HAP-1 (cell line): ENCODE data around the gene SECISBP2.
"Not testable (repeated sequence)": the region's sequence is repeated elsewhere in the genome, so short reads cannot be mapped to it uniquely, and the experiment has no call there.

Experiments used
- DNase-seq, 2 experiments: peaks; one replicate each; pipeline ENCODE4 v3.0.0-alpha.2; 2016 to 2020; ENCODE audit warnings: low spot score in 2 of 2
- H3K27me3 ChIP-seq: fragments of 250-450 bp; sonication (Bioruptor Pico); 2 replicates; pipeline ENCODE4 v1.5.1; 2020; ENCODE audit warnings: low read depth, mild to moderate bottlenecking, moderate library complexity
- H3K36me3 ChIP-seq: fragments of 250-450 bp; sonication (Bioruptor Pico); replicated peaks from 2 replicates; pipeline ENCODE4 v1.5.1; 2020; ENCODE audit warnings: mild to moderate bottlenecking
- H3K4me1 ChIP-seq: fragments of 250-450 bp; sonication (Bioruptor Pico); 2 replicates; pipeline ENCODE4 v1.5.1; 2020; ENCODE audit warnings: mild to moderate bottlenecking
- H3K4me3 ChIP-seq: fragments of 250-450 bp; sonication (Bioruptor Pico); 2 replicates; pipeline ENCODE4 v1.5.1; 2020; ENCODE audit warnings: mild to moderate bottlenecking, moderate library complexity
- H3K9me3 ChIP-seq: fragments of 250-450 bp; sonication (Bioruptor Pico); 2 replicates; pipeline ENCODE4 v1.5.1; 2020; ENCODE audit warnings: mild to moderate bottlenecking, moderate library complexity
- in situ Hi-C: fragments of 300-500 bp; cut with MboI; formaldehyde crosslinking; loops from 3 replicates; pipeline ENCODE4 v1.14.3; 2020; ENCODE audit warnings: low sequenced_read_pairs, inconsistent platforms, mixed read lengths

Gene SECISBP2

GRCh38 chr9:89315482-89315881 is 2.8 kb upstream of the SECISBP2 start:
- no peak overlapping the region for H3K4me3 ChIP-seq
- in situ Hi-C loops: loop anchor here (25.0 kb wide), 1 partner anchor 347 kb away; no protein-coding TSS in a partner anchor
- peaks cover 60% of the 10 kb centered on the region for H3K36me3 ChIP-seq
- peaks cover 41% of the 10 kb centered on the region for H3K4me1 ChIP-seq
- H3K9me3 ChIP-seq: no peaks in the 10 kb centered on the region
- H3K27me3 ChIP-seq: no peaks in the 10 kb centered on the region
- no peak for DNase-seq

DNA sequence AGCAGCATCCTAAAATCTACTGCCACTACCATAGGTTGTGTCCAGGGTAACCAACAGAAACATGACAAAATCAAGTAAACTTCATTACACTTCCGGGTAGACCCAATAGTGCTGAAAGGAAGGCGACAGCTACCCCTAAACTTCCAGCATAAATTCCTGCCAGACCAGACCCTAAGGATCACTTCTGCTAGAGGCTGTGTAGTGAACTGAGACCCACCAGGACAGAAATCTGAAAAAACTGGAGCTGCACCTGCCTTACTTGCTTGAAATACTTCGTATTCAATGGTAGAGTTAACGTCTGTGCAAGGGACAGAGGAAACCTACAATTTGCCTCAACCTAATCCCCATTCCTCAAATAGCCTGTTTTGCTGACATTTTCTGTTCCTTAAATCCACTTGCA is 1.0 kb upstream of the SECISBP2 start:
- Histone ChIP-seq H3K36me3 (peaks cover 60% of the 10 kb centered on the region), H3K4me1 (peaks cover 41% of the 10 kb centered on the region), H3K27me3 (no peaks in the 10 kb centered on the region), H3K9me3 (no peaks in the 10 kb centered on the region), H3K4me3 (no peak overlapping the region; the same call in 1 of the 2 replicates)
- in situ Hi-C loops: loop anchor here (25.0 kb wide), 1 partner anchor 345 kb away; no protein-coding TSS in a partner anchor
- DNase-seq: no peak

- Histone ChIP-seq H3K36me3 (peaks cover 42% of the 10 kb centered on the region), H3K4me3 (peak overlapping the region; percentile 68), H3K4me1 (peaks cover 34% of the 10 kb centered on the region), H3K27me3 (no peaks in the 10 kb centered on the region), H3K9me3 (no peaks in the 10 kb centered on the region)
- DNase-seq: no peak
- in situ Hi-C loops: loop anchor here (25.0 kb wide), 1 partner anchor 343 kb away; no protein-coding TSS in a partner anchor
These were observed 960 bp downstream of the SECISBP2 start for GRCh38 chr9:89319015-89319905.

GRCh38 chr9:89323390-89323789 is 5.1 kb downstream of the SECISBP2 start:
- no peaks in the 10 kb centered on the region for H3K27me3 ChIP-seq
- no peak for DNase-seq
- in situ Hi-C loops: loop anchor here (25.0 kb wide), 1 partner anchor 339 kb away; no protein-coding TSS in a partner anchor
- peaks cover 17% of the 10 kb centered on the region for H3K36me3 ChIP-seq
- peaks cover 5% of the 10 kb centered on the region for H3K4me1 ChIP-seq
- H3K4me3 ChIP-seq: no peak overlapping the region
- no peaks in the 10 kb centered on the region for H3K9me3 ChIP-seq

DNA sequence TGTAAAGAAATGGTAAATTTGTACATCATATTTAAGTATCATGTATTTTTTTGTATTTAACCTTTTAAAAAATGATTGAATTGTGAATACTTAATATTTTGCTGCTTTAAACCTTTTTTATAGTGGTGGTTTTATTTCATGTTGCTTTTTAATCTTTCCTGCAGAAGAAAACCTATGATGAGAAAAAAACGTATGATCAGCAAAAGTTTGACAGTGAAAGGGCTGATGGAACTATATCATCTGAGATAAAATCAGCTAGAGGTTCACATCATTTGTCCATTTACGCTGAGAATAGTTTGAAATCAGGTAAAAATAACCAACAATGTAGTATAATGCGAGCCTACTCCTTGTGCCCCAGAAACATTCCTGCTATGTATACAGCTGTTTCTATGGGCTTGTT is 7.4 kb downstream of the SECISBP2 start:
- Histone ChIP-seq H3K9me3 (no peaks in the 10 kb centered on the region), H3K36me3 (peaks cover 40% of the 10 kb centered on the region), H3K4me3 (no peak overlapping the region), H3K4me1 (no peaks in the 10 kb centered on the region), H3K27me3 (no peaks in the 10 kb centered on the region)
- DNase-seq: no peak
- in situ Hi-C loops: no loop called here

- Histone ChIP-seq H3K36me3 (peaks cover 55% of the 10 kb centered on the region), H3K4me3 (no peak overlapping the region), H3K9me3 (no peaks in the 10 kb centered on the region), H3K4me1 (no peaks in the 10 kb centered on the region), H3K27me3 (no peaks in the 10 kb centered on the region)
- in situ Hi-C loops: no loop called here
- DNase-seq: no peak
These were observed 9.8 kb downstream of the SECISBP2 start for GRCh38 chr9:89328064-89328463.

DNA sequence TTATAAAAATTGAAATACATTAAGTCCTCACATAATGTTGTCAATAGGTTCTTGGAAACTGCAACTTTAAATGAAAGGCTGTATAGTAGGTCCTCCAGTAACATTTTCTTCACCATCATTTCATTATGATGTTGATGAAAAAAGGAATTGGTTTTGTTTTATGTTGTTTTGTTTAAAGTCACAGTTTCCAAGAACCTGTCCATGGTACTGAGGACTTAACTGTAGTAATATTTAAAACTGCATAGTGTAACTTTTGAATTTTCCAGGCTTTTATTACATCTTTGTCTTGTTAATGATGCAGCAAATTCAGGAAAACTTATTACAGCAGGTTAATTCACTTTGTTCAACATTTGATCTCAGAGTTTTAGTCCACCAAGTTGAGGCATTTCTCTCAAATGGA is 11.6 kb downstream of the SECISBP2 start:
- Histone ChIP-seq H3K27me3 (no peaks in the 10 kb centered on the region), H3K36me3 (peaks cover 67% of the 10 kb centered on the region), H3K4me1 (no peaks in the 10 kb centered on the region), H3K9me3 (no peaks in the 10 kb centered on the region), H3K4me3 (no peak overlapping the region)
- DNase-seq: no peak
- in situ Hi-C loops: no loop called here

- no peaks in the 10 kb centered on the region for H3K27me3 ChIP-seq
- in situ Hi-C loops: no loop called here
- no peak overlapping the region for H3K4me3 ChIP-seq
- no peaks in the 10 kb centered on the region for H3K9me3 ChIP-seq
- H3K4me1 ChIP-seq: no peaks in the 10 kb centered on the region
- H3K36me3 ChIP-seq: peaks cover 67% of the 10 kb centered on the region
- no peak for DNase-seq
These were observed 12.2 kb downstream of the SECISBP2 start for GRCh38 chr9:89330513-89330912.

DNA sequence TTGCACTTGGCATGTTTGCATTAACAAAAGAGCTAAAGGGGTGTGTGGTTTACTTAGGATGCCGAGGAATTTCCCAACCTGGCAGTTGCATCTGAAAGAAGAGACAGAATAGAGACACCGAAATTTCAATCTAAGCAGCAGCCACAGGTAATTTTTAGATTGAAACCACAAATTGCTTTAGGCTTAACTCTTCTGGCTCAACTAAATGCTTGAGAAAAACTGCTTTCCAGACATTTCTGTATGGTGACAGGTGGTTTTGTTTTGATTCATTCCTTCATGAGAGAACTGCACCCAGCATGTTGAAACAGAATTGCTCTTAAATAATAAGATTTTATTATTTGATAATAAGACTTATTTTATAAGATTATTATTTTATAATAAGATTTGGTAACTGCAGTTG is 21.5 kb downstream of the SECISBP2 start:
- no peak for DNase-seq
- Histone ChIP-seq H3K9me3 (no peaks in the 10 kb centered on the region), H3K36me3 (peaks cover 45% of the 10 kb centered on the region), H3K4me1 (no peaks in the 10 kb centered on the region), H3K27me3 (no peaks in the 10 kb centered on the region), H3K4me3 (no peak overlapping the region)
- in situ Hi-C loops: no loop called here

GRCh38 chr9:89340332-89340731 is 22.0 kb downstream of the SECISBP2 start:
- Histone ChIP-seq H3K4me1 (no peaks in the 10 kb centered on the region), H3K27me3 (no peaks in the 10 kb centered on the region), H3K4me3 (no peak overlapping the region), H3K9me3 (no peaks in the 10 kb centered on the region), H3K36me3 (peaks cover 50% of the 10 kb centered on the region)
- in situ Hi-C loops: no loop called here
- DNase-seq: no peak

GRCh38 chr9:89342213-89342612 is 23.9 kb downstream of the SECISBP2 start:
- in situ Hi-C loops: no loop called here
- no peaks in the 10 kb centered on the region for H3K27me3 ChIP-seq
- H3K4me3 ChIP-seq: no peak overlapping the region
- DNase-seq: no peak
- H3K9me3 ChIP-seq: no peaks in the 10 kb centered on the region
- peaks cover 61% of the 10 kb centered on the region for H3K36me3 ChIP-seq
- no peaks in the 10 kb centered on the region for H3K4me1 ChIP-seq

GRCh38 chr9:89342948-89343347 is 24.6 kb downstream of the SECISBP2 start:
- DNase-seq: no peak
- Histone ChIP-seq H3K36me3 (peaks cover 65% of the 10 kb centered on the region), H3K4me3 (no peak overlapping the region), H3K9me3 (no peaks in the 10 kb centered on the region), H3K27me3 (no peaks in the 10 kb centered on the region), H3K4me1 (no peaks in the 10 kb centered on the region)
- in situ Hi-C loops: no loop called here

DNA sequence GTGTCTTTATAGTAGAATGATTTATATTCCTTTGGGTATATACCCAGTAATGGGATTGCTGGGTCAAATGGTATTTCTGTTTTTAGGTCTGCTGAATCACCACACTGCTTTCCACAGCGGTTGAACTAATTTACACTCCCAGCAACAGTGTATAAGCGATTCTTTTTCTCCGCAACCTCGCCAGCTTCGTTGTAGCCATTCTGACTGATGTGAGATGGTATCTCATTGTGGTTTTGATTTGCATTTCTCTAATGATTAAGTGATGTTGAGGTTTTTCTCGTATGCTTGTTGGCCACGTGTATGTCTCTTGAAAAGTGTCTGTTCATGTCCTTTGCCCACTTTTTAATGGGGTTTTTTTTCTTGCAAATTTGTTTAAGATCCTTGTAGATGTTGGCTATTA is 25.5 kb downstream of the SECISBP2 start:
- H3K27me3 ChIP-seq, H3K4me3 ChIP-seq, DNase-seq, H3K9me3 ChIP-seq, H3K4me1 ChIP-seq, in situ Hi-C loops: not testable (repeated sequence)
- peaks cover 74% of the 10 kb centered on the region for H3K36me3 ChIP-seq

GRCh38 chr9:89345476-89345875 is 27.2 kb downstream of the SECISBP2 start:
- Histone ChIP-seq H3K27me3 (no peaks in the 10 kb centered on the region), H3K36me3 (peaks cover 82% of the 10 kb centered on the region), H3K4me3 (no peak overlapping the region), H3K9me3 (no peaks in the 10 kb centered on the region), H3K4me1 (no peaks in the 10 kb centered on the region)
- no peak for DNase-seq
- in situ Hi-C loops: no loop called here
